Activated CD4-positive, alpha-beta T cell treated with anti-CD3 and anti-CD28 coated beads for 36 hours (primary cell): Measurements from ENCODE around the gene SLAIN2. TPM values are rescaled to one million over a fixed set of nuclear protein-coding genes. Genes with fewer than 3 reads are reported as not detected.

Experiments
- ATAC-seq: fragments of 200-7000 bp; cut with Tn5 transposase; one replicate; pipeline ENCODE4 v1.10.0; 2021; ENCODE audit warnings: mild to moderate bottlenecking, moderate library complexity
- CTCF ChIA-PET: fragments of 350-600 bp; sonication (Branson Sonifier 250); formaldehyde crosslinking; loops from one replicate; lab custom pipeline; 2021; ENCODE audit warnings: antibody characterized with exemption; lab: Charles Lee
- POLR2A ChIA-PET: fragments of 350-600 bp; sonication (Branson Sonifier 250); formaldehyde crosslinking; loops from one replicate; lab custom pipeline; 2021; ENCODE audit warnings: antibody characterized with exemption, inconsistent platforms; lab: Charles Lee
- DNase-seq: peaks from one replicate; pipeline ENCODE4 v3.0.0-alpha.2; 2020
- H3K27ac Mint-ChIP-seq: one replicate; pipeline ENCODE4 v1.8.0; 2021; ENCODE audit warnings: mixed read lengths
- H3K27me3 Mint-ChIP-seq: one replicate; pipeline ENCODE4 v1.8.0; 2021; ENCODE audit warnings: mixed read lengths
- H3K36me3 Mint-ChIP-seq: one replicate; pipeline ENCODE4 v1.8.0; 2021; ENCODE audit warnings: low read depth, mixed read lengths
- H3K4me1 Mint-ChIP-seq: one replicate; pipeline ENCODE4 v1.8.0; 2021; ENCODE audit warnings: mixed read lengths
- H3K4me3 Mint-ChIP-seq: one replicate; pipeline ENCODE4 v1.8.0; 2021; ENCODE audit warnings: mild to moderate bottlenecking, moderate library complexity, mixed read lengths
- H3K9me3 Mint-ChIP-seq: one replicate; pipeline ENCODE4 v1.8.0; 2021; ENCODE audit warnings: low read depth, mixed read lengths
- intact Hi-C, 2 experiments: fragments of 100-400 bp; cut with DNase I in 1 of 2; cut with micrococcal nuclease in 1 of 2; formaldehyde crosslinking; loops; one replicate each; pipeline versions ENCODE4 v1.14.2 to v1.15.1; 2022 to 2024; cut with DNase I, micrococcal nuclease
- total RNA-seq, 2 experiments: library from RNA; stranded (reverse); gene quantifications; one replicate each; pipeline ENCODE4 v1.2.3, GENCODE V29; 2021

The SLAIN2 gene
- total RNA-seq, 2 experiments from 2014 or later, result 55.7 to 140 TPM

DNA sequence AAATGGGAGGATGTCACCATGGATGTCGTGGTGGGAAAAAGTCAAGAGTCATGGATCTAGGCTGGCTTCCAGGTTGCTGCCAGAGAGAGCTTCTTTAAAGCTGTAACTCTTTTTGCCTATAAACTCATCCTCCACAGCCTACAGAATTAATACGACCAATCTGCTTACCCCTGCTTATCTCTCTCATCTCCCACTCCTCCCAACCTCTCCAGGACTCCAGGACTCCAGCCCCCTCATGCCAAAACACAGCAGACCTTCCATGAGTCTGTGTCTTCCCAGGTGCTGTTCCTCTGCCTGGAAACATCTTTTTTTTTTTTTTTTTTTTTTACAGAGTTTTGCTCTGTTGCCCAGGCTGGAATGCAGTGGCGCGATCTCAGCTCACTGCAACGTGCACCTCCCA lies 126.6 kb downstream of the SLAIN2 start:
- DNase-seq, result no peak
- CTCF ChIA-PET, result no interaction called here
- ATAC-seq, result no peak
- Mint-ChIP-seq H3K36me3 (no peaks in the 10 kb centered on the region), H3K9me3 (no peaks in the 10 kb centered on the region), H3K27ac (no peak overlapping the region), H3K27me3 (peaks cover 4% of the 10 kb centered on the region), H3K4me1 (no peaks in the 10 kb centered on the region), H3K4me3 (no peak overlapping the region)
- POLR2A ChIA-PET, result no interaction called here
- intact Hi-C loops, result no loop called here

DNA sequence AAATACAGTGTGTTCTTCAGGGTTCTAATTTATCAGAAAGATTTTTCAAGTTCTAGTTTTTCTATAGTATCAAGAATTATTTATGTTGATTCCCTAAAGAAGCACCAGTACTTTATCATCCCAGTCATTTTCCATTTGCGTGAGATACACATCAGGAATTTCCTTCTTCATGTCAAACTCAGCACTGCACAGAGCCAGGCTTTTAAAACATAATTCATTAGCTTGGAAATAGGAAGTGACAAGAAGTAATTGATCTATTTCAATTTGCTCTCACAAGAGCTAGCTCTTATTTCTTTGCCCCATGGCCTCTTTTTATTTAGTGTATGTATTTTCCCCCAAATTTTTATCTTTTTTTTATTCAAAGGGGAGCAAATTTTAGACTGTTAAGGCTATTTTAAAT lies 128.8 kb downstream of the SLAIN2 start:
- ChIA-PET POLR2A (interaction anchor here (0.6 kb wide), 1 partner anchor 174 kb away, joined by 3 read pairs; no protein-coding TSS in a partner anchor), CTCF (interaction anchor here (0.6 to 1.7 kb wide), 4 partner anchors 14 to 222 kb away, joined by 3 to 5 read pairs (median 3); no protein-coding TSS in a partner anchor)
- Mint-ChIP-seq H3K27ac (no peak overlapping the region), H3K27me3 (peaks cover 4% of the 10 kb centered on the region), H3K9me3 (no peaks in the 10 kb centered on the region), H3K4me1 (no peaks in the 10 kb centered on the region), H3K4me3 (no peak overlapping the region), H3K36me3 (no peaks in the 10 kb centered on the region)
- ATAC-seq (no peak), DNase-seq (no peak)
- intact Hi-C loops, result no loop called here

DNA sequence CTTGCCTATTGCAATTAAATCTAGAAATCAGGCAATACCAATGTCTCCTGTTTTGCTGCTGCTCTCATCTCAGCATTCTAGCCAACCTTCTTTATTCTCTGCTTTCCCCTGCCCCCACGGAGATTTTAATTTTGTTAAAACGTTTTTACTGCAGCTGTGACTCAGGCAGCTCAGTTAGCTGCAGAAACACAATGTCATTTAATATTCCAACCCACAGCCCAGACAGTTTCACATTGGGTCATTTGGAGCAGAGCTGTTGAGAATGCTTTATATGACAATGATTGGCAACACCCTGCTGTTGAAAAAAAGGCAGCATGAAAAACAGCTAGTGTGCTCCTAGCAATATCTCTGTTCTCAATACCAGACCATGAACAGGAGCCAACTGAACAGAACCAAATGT lies 129.2 kb downstream of the SLAIN2 start:
- no peak for DNase-seq
- no peak overlapping the region for H3K4me3 Mint-ChIP-seq
- ChIA-PET POLR2A (no interaction called here), CTCF (interaction anchor here (0.7 to 1.7 kb wide), 3 partner anchors 14 to 25 kb away, joined by 3 to 5 read pairs (median 4); no protein-coding TSS in a partner anchor)
- intact Hi-C loops, result no loop called here
- peaks cover 6% of the 10 kb centered on the region for H3K27me3 Mint-ChIP-seq
- ATAC-seq, result peak; percentile 39
- no peaks in the 10 kb centered on the region for H3K36me3 Mint-ChIP-seq
- no peaks in the 10 kb centered on the region for H3K4me1 Mint-ChIP-seq
- H3K27ac Mint-ChIP-seq, result no peak overlapping the region
- no peaks in the 10 kb centered on the region for H3K9me3 Mint-ChIP-seq

DNA sequence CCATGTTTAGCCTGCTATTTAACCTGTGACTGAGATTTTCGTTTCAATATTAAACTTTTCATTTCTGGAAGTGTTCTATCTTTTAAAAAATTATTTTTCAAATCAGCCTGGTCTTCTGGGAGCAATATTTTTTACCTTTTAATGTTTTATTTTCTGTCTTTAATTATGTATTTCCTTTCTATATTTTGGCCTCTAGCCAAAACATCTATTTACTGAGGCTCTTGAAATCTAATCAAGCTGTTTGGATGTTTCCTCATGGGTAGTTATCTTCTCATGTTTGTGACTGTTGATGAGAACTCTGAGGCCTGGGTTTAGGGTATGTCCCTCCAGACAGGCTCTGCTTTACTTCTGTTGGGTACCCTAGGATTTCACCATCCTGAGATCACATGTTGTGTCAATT lies 131.5 kb downstream of the SLAIN2 start:
- intact Hi-C loops, result no loop called here
- peaks cover 10% of the 10 kb centered on the region for H3K27me3 Mint-ChIP-seq
- no peaks in the 10 kb centered on the region for H3K4me1 Mint-ChIP-seq
- H3K27ac Mint-ChIP-seq, result no peak overlapping the region
- POLR2A ChIA-PET, result no interaction called here
- ATAC-seq (no peak), DNase-seq (no peak)
- H3K9me3 Mint-ChIP-seq, result no peaks in the 10 kb centered on the region
- CTCF ChIA-PET, result no interaction called here
- H3K4me3 Mint-ChIP-seq, result no peak overlapping the region
- no peaks in the 10 kb centered on the region for H3K36me3 Mint-ChIP-seq

DNA sequence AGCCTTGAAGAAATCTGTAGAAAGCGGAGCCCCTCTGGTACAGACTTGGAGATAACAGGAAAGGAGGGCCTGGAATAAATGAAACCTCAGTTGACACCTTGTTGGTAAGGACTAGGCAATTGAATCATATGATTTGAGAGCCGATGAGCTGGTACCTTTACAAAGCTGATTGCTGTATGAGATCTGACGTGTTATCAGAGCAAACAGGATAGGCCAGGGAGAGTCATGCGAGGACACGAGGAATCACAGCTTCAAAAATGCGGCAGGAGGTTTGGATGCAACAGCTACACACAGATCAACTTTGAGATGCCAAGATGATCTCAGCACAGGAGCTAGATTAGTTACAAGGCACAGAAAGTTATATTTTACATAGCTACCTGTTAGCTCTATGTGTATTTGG lies 134.4 kb downstream of the SLAIN2 start:
- ChIA-PET POLR2A (interaction anchor here (0.5 kb wide), 1 partner anchor 438 kb away, joined by 3 read pairs; no protein-coding TSS in a partner anchor), CTCF (interaction anchor here (0.7 to 1.2 kb wide), 5 partner anchors 9 to 97 kb away, joined by 3 to 4 read pairs (median 3); no protein-coding TSS in a partner anchor)
- Mint-ChIP-seq H3K4me3 (no peak overlapping the region), H3K27me3 (peaks cover 11% of the 10 kb centered on the region), H3K36me3 (no peaks in the 10 kb centered on the region), H3K9me3 (no peaks in the 10 kb centered on the region), H3K4me1 (no peaks in the 10 kb centered on the region), H3K27ac (no peak overlapping the region)
- intact Hi-C loops, result no loop called here
- no peak for DNase-seq
- no peak for ATAC-seq

Other genes with a start within 250 kb of the SLAIN2 start
- gene TXK, start 207.3 kb upstream of the SLAIN2 start, total RNA-seq, result 10 to 100 TPM; 11.2 to 18.2 TPM
- gene TEC, start 71.7 kb upstream of the SLAIN2 start, total RNA-seq, result 1 to 10 TPM; 3.5 to 4.3 TPM
- not detected for gene SLC10A4, start 141.8 kb downstream of the SLAIN2 start, total RNA-seq
- gene ZAR1, start 148.7 kb downstream of the SLAIN2 start, total RNA-seq, result not detected